Body of pancreas (tissue), 4 donors: ENCODE measurements around the gene GET3. TPM values are rescaled to one million over a fixed set of nuclear protein-coding genes. Genes with fewer than 3 reads are reported as not detected.

ENCODE experiments used
- ATAC-seq: fragments of 150-250 bp; one replicate; pipeline ENCODE4 v1.9.1; 2016
- DNase-seq, 4 donors: peaks; one replicate each; pipeline ENCODE4 v3.0.0-alpha.2; 2019
- H3K27ac ChIP-seq, 4 donors: fragments of 200-600 bp; sonication (generic); 1 replicate in 3 of 4; 2 replicates in 1 of 4; pipeline versions ENCODE4 v1.5.1 to v1.6.1; 2016 to 2019; ENCODE audit warnings: mild to moderate bottlenecking in 1 of 4, mixed read lengths in 1 of 4, moderate library complexity in 1 of 4
- H3K27me3 ChIP-seq, 2 donors: fragments of 200-600 bp; sonication (generic); one replicate each; pipeline ENCODE4 v1.6.0; 2016; ENCODE audit warnings: mild to moderate bottlenecking in 1 of 2
- H3K36me3 ChIP-seq, 2 donors: fragments of 200-600 bp; sonication (generic); replicated peaks in 1 of 2; 2 replicates each; pipeline ENCODE4 v1.5.1; 2016; ENCODE audit warnings: low read depth in 2 of 2; ENCODE audit not compliant: insufficient read depth in 1 of 2
- H3K4me1 ChIP-seq: fragments of 200-600 bp; sonication (generic); one replicate; pipeline ENCODE4 v1.6.0; 2016
- H3K4me3 ChIP-seq, 2 donors: fragments of 200-600 bp; sonication (generic); 1 replicate in 1 of 2; 2 replicates in 1 of 2; pipeline ENCODE4 v1.5.1; 2016 to 2019
- H3K9me3 ChIP-seq, 3 donors: fragments of 200-600 bp; sonication (generic); 1 replicate in 2 of 3; 2 replicates in 1 of 3; pipeline ENCODE4 v1.5.1; 2016
- CTCF ChIP-seq, 7 experiments: fragments of 450-650 bp in 4 of 7; fragments of 200-600 bp in 3 of 7; sonication (generic) in 3 of 7; IDR thresholded peaks; one replicate each; pipeline ENCODE4 v1.5.1; 2016 to 2019; ENCODE audit warnings: antibody characterized with exemption in 7 of 7
- POLR2A ChIP-seq, 3 donors: fragments of 450-650 bp; IDR thresholded peaks; one replicate each; pipeline ENCODE4 v1.6.1; 2016; ENCODE audit warnings: antibody characterized with exemption in 3 of 3, mild to moderate bottlenecking in 2 of 3
- WGBS, 2 donors: methylation state at CpG; one replicate each; pipeline ENCODE4 v1.1.5; 2017; 5-methylcytosine and 5-hydroxymethylcytosine counted together
- intact Hi-C: fragments of 100-400 bp; cut with DNase I; formaldehyde crosslinking; loops from one replicate; pipeline ENCODE4 v1.15.1; 2023
- total RNA-seq, 2 donors: library from RNA; depleted of rRNA; stranded (reverse); fragments of >200 nt; gene quantifications; one replicate each; pipeline ENCODE4 v1.1.0, GENCODE V29; 2016

The GET3 gene
- total RNA-seq, 2 donors from 2014 or later, result 13.2 to 22.8 TPM

GRCh38 chr19:12786141-12786870, 49.0 kb downstream of the GET3 start:
- ATAC-seq, result peak; percentile 42
- Histone ChIP-seq H3K27me3 (no peaks in the 10 kb centered on the region), H3K4me3 (no peak overlapping the region), H3K9me3 (no peaks in the 10 kb centered on the region), H3K27ac (peak overlapping the region; percentile 78 to 100 (median 96)), H3K36me3 (no peaks in the 10 kb centered on the region), H3K4me1 (peaks cover 92% of the 10 kb centered on the region)
- WGBS, 2 donors, result 29 to 34% methylated on average over 7 to 18 of the region's 18 CpGs
- intact Hi-C loops, result no loop called here
- TF ChIP-seq POLR2A (IDR thresholded peaks at IDR 0.05), result peak; percentile 54 to 67 (median 64)
- TF ChIP-seq CTCF (IDR thresholded peaks at IDR 0.05), result no peak
- peak; percentile 89 to 96 (median 92) for DNase-seq

GRCh38 chr19:12786952-12787351, 49.7 kb downstream of the GET3 start:
- TF ChIP-seq CTCF (IDR thresholded peaks at IDR 0.05), result no peak
- TF ChIP-seq POLR2A (IDR thresholded peaks at IDR 0.05), result no peak
- Histone ChIP-seq H3K27ac (peak overlapping the region; percentile 78 to 100 (median 96)), H3K27me3 (no peaks in the 10 kb centered on the region), H3K4me3 (no peak overlapping the region), H3K4me1 (peaks cover 88% of the 10 kb centered on the region), H3K9me3 (no peaks in the 10 kb centered on the region), H3K36me3 (no peaks in the 10 kb centered on the region)
- WGBS, 2 donors, result 79 to 93% methylated on average over 3 of the region's 3 CpGs
- intact Hi-C loops, result no loop called here
- ATAC-seq, result no peak
- no peak for DNase-seq

GRCh38 chr19:12787458-12787857, 50.2 kb downstream of the GET3 start:
- TF ChIP-seq POLR2A (IDR thresholded peaks at IDR 0.05), result no peak
- no peak for TF ChIP-seq CTCF (IDR thresholded peaks at IDR 0.05)
- 78 to 80% methylated on average over 10 of the region's 10 CpGs for WGBS, 2 donors
- H3K36me3 ChIP-seq, result no peaks in the 10 kb centered on the region
- DNase-seq (no peak), ATAC-seq (no peak)
- intact Hi-C loops, result no loop called here
- H3K4me3 ChIP-seq, result no peak overlapping the region
- no peaks in the 10 kb centered on the region for H3K27me3 ChIP-seq
- H3K9me3 ChIP-seq, result no peaks in the 10 kb centered on the region
- peaks cover 83% of the 10 kb centered on the region for H3K4me1 ChIP-seq
- peak overlapping the region; percentile 78 to 100 (median 96) for H3K27ac ChIP-seq

- H3K4me1 ChIP-seq, result peaks cover 75% of the 10 kb centered on the region
- H3K27me3 ChIP-seq, result no peaks in the 10 kb centered on the region
- intact Hi-C loops, result no loop called here
- H3K27ac ChIP-seq, result peak overlapping the region; percentile 94 to 100 (median 98)
- TF ChIP-seq POLR2A (IDR thresholded peaks at IDR 0.05) (no peak), CTCF (IDR thresholded peaks at IDR 0.05) (no peak)
- H3K36me3 ChIP-seq, result no peaks in the 10 kb centered on the region
- no peak for DNase-seq
- no peak for ATAC-seq
- WGBS, 2 donors, result 42 to 61% methylated on average over 4 of the region's 4 CpGs
- no peak overlapping the region for H3K4me3 ChIP-seq
- no peaks in the 10 kb centered on the region for H3K9me3 ChIP-seq
These were observed 50.9 kb downstream of the GET3 start for GRCh38 chr19:12788042-12788681.
